Fibroblast of skin of back (primary cell): Measurements from ENCODE around the gene PIK3C2B. TPM values are rescaled to one million over a fixed set of nuclear protein-coding genes. Genes with fewer than 3 reads are reported as not detected.
"Not testable (repeated sequence)": the region's sequence is repeated elsewhere in the genome, so short reads cannot be mapped to it uniquely, and the experiment has no call there.

Source experiments
- DNase-seq: peaks from one replicate; pipeline ENCODE4 v3.0.0-alpha.2; 2013
- polyA plus RNA-seq, 2 experiments: library from polyadenylated mRNA; unstranded; fragments of 120-200 nt; gene quantifications; one replicate each; pipeline ENCODE4 v1.2.1, GENCODE V29; 2013; ENCODE audit not compliant: insufficient read length in 2 of 2

Gene PIK3C2B
- 5.7 TPM for polyA plus RNA-seq (2013, experiment 1 of 2; ENCODE audit: insufficient read length)
- polyA plus RNA-seq (2013, experiment 2 of 2; ENCODE audit: insufficient read length), result 7.1 TPM

GRCh38 chr1:204494281-204495077, at the start of gene PIK3C2B:
PIK3C2B (minus strand) TSS chr1:204494805; CDS start chr1:204469802, 25,003 bp downstream.
- DNase-seq, result peak; percentile 86

- DNase-seq, result peak; percentile 13
These were observed 49.7 kb upstream of the PIK3C2B start for GRCh38 chr1:204544321-204544720.

GRCh38 chr1:204541626-204542025, 47.0 kb upstream of the PIK3C2B start:
- no peak for DNase-seq

- DNase-seq, result no peak
These were observed 38.2 kb upstream of the PIK3C2B start for GRCh38 chr1:204532832-204533231.

GRCh38 chr1:204530932-204531331, 36.3 kb upstream of the PIK3C2B start:
- DNase-seq, result no peak

- DNase-seq, result no peak
These were observed 34.8 kb upstream of the PIK3C2B start for GRCh38 chr1:204529371-204529895.

GRCh38 chr1:204528677-204529076, 34.1 kb upstream of the PIK3C2B start:
- no peak for DNase-seq

- DNase-seq, result no peak
These were observed 33.6 kb upstream of the PIK3C2B start for GRCh38 chr1:204528241-204528640.

GRCh38 chr1:204524986-204525385, 30.4 kb upstream of the PIK3C2B start:
- no peak for DNase-seq

GRCh38 chr1:204523605-204524215, 29.1 kb upstream of the PIK3C2B start:
- no peak for DNase-seq

GRCh38 chr1:204521941-204522521, 27.4 kb upstream of the PIK3C2B start:
- DNase-seq, result not testable (repeated sequence)

- DNase-seq, result peak; percentile 47
These were observed 26.5 kb upstream of the PIK3C2B start for GRCh38 chr1:204520834-204521709.

- DNase-seq, result not testable (repeated sequence)
These were observed 22.8 kb upstream of the PIK3C2B start for GRCh38 chr1:204517382-204517781.

- peak; percentile 98 for DNase-seq
These were observed 21.7 kb upstream of the PIK3C2B start, which contains the start of gene MDM4 for GRCh38 chr1:204516180-204516879. MDM4 (plus strand) TSS chr1:204516406; CDS start chr1:204525519, 9,113 bp downstream.

- DNase-seq, result no peak
These were observed 20.2 kb upstream of the PIK3C2B start for GRCh38 chr1:204514828-204515227.

GRCh38 chr1:204513117-204513716, 18.6 kb upstream of the PIK3C2B start:
- no peak for DNase-seq

GRCh38 chr1:204511366-204511765, 16.8 kb upstream of the PIK3C2B start:
- no peak for DNase-seq

- no peak for DNase-seq
These were observed 14.6 kb upstream of the PIK3C2B start for GRCh38 chr1:204509186-204509635.

GRCh38 chr1:204507317-204508105, 12.9 kb upstream of the PIK3C2B start:
- peak; percentile 83 for DNase-seq

GRCh38 chr1:204506969-204507316, 12.3 kb upstream of the PIK3C2B start:
- DNase-seq, result peak; percentile 88
